HepG2 (cell line): Measurements from ENCODE around the gene SYNJ2. TPM values are rescaled to one million over a fixed set of nuclear protein-coding genes. Genes with fewer than 3 reads are reported as not detected.

Source experiments
- AHR ChIP-seq: IDR thresholded peaks from 2 replicates; pipeline ENCODE4 v1.6.1; 2018; ENCODE audit warnings: missing genetic modification reagents, missing compliant biosample characterization
- EZH2 ChIP-seq: conservative IDR thresholded peaks from 2 replicates; pipeline ENCODE4 v1.6.1; 2012; ENCODE audit warnings: mild to moderate bottlenecking, low read depth, low read length, moderate library complexity
- GTF2F1 ChIP-seq: fragments of 150-350 bp; IDR thresholded peaks from 2 replicates; pipeline ENCODE4 v1.6.1; 2014; ENCODE audit warnings: low read length
- IKZF1 ChIP-seq: fragments of 450-650 bp; IDR thresholded peaks from 2 replicates; pipeline ENCODE4 v1.7.1; 2016
- ISX ChIP-seq: sonication (generic); formaldehyde crosslinking; conservative IDR thresholded peaks from 2 replicates; pipeline ENCODE4 v1.5.0; 2020; ENCODE audit warnings: missing genetic modification reagents
- JDP2 ChIP-seq: sonication (generic); formaldehyde crosslinking; IDR thresholded peaks from 2 replicates; pipeline ENCODE4 v1.8.1; 2022; ENCODE audit warnings: missing genetic modification reagents, borderline replicate concordance
- KAT7 ChIP-seq: IDR thresholded peaks from 2 replicates; pipeline ENCODE4 v1.6.1; 2018; ENCODE audit warnings: borderline replicate concordance, missing compliant biosample characterization
- KLF15 ChIP-seq: sonication (generic); formaldehyde crosslinking; IDR thresholded peaks from 2 replicates; pipeline ENCODE4 v1.8.1; 2023; ENCODE audit warnings: borderline replicate concordance, mild to moderate bottlenecking, inconsistent platforms, missing genetic modification reagents, mixed read lengths
- MED13 ChIP-seq: sonication (generic); formaldehyde crosslinking; IDR thresholded peaks from 2 replicates; pipeline ENCODE4 v1.5.0; 2020; ENCODE audit warnings: missing genetic modification reagents
- MIER2 ChIP-seq: IDR thresholded peaks from 2 replicates; pipeline ENCODE4 v1.6.1; 2016; ENCODE audit warnings: missing biosample characterization, missing genetic modification reagents
- MTERF4 ChIP-seq: sonication (generic); formaldehyde crosslinking; IDR thresholded peaks from 2 replicates; pipeline ENCODE4 v1.8.0; 2023; ENCODE audit warnings: mild to moderate bottlenecking, missing genetic modification reagents
- NONO ChIP-seq, 2 experiments: fragments of 450-650 bp in 1 of 2; sonication (generic) in 1 of 2; formaldehyde crosslinking in 1 of 2; IDR thresholded peaks in 1 of 2; conservative IDR thresholded peaks in 1 of 2; 2 replicates each; pipeline versions ENCODE4 v1.6.1 to v1.8.0; 2017 to 2022; ENCODE audit warnings: mild to moderate bottlenecking in 1 of 2, missing genetic modification reagents in 1 of 2, moderate library complexity in 1 of 2
- PRDM15 ChIP-seq: sonication (generic); formaldehyde crosslinking; IDR thresholded peaks from 2 replicates; pipeline ENCODE4 v1.4.0; 2020; ENCODE audit warnings: missing genetic modification reagents
- RAD21 ChIP-seq: fragments of 450-650 bp; formaldehyde crosslinking; IDR thresholded peaks from 2 replicates; pipeline ENCODE4 v1.5.0; 2020; ENCODE audit warnings: mild to moderate bottlenecking
- TBX2 ChIP-seq: sonication (generic); formaldehyde crosslinking; IDR thresholded peaks from 2 replicates; pipeline ENCODE4 v1.5.0; 2020; ENCODE audit warnings: missing genetic modification reagents, mild to moderate bottlenecking, borderline replicate concordance
- ZC3H13 ChIP-seq: sonication (generic); formaldehyde crosslinking; IDR thresholded peaks from 2 replicates; pipeline ENCODE4 v1.8.1; 2023; ENCODE audit warnings: mild to moderate bottlenecking, missing genetic modification reagents, moderate library complexity
- ZNF24 ChIP-seq: fragments of 450-650 bp; IDR thresholded peaks from 2 replicates; pipeline ENCODE4 v1.6.1; 2017; ENCODE audit warnings: antibody characterized with exemption, mild to moderate bottlenecking
- ZNF282 ChIP-seq: fragments of 450-650 bp; IDR thresholded peaks from 2 replicates; pipeline ENCODE4 v1.6.1; 2018; ENCODE audit not compliant: partially characterized antibody
- ZNF296 ChIP-seq: sonication (generic); formaldehyde crosslinking; conservative IDR thresholded peaks from 2 replicates; pipeline ENCODE4 v1.5.0; 2020; ENCODE audit warnings: mild to moderate bottlenecking, missing genetic modification reagents
- ZNF337 ChIP-seq: sonication (generic); formaldehyde crosslinking; IDR thresholded peaks from 2 replicates; pipeline ENCODE4 v1.5.1; 2020; ENCODE audit warnings: missing genetic modification reagents, low read depth, mild to moderate bottlenecking, borderline replicate concordance
- ZNF484 ChIP-seq: sonication (generic); formaldehyde crosslinking; IDR thresholded peaks from 2 replicates; pipeline ENCODE4 v1.5.1; 2020; ENCODE audit warnings: mild to moderate bottlenecking, low read depth, missing genetic modification reagents, borderline replicate concordance
- ZNF556 ChIP-seq: sonication (generic); formaldehyde crosslinking; IDR thresholded peaks from 2 replicates; pipeline ENCODE4 v1.4.0; 2020; ENCODE audit warnings: mild to moderate bottlenecking, missing genetic modification reagents, borderline replicate concordance
- ZNF639 ChIP-seq: conservative IDR thresholded peaks from 2 replicates; pipeline ENCODE4 v1.6.1; 2018; ENCODE audit warnings: missing genetic modification reagents
- ZNF747 ChIP-seq: sonication (generic); formaldehyde crosslinking; IDR thresholded peaks from 2 replicates; pipeline ENCODE4 v1.8.1; 2023; ENCODE audit warnings: missing genetic modification reagents, mild to moderate bottlenecking, borderline replicate concordance
- ZNF878 ChIP-seq: sonication (generic); formaldehyde crosslinking; IDR thresholded peaks from 2 replicates; pipeline ENCODE4 v1.8.1; 2023; ENCODE audit warnings: mild to moderate bottlenecking, missing genetic modification reagents, moderate library complexity
- polyA plus RNA-seq, 8 experiments: library from polyadenylated mRNA; depleted of rRNA in 3 of 8; stranded (reverse) in 7 of 8; unstranded in 1 of 8; fragments of >200 nt; fragmentation: Illumina TruSeq in 4 of 8; extraction: Trizol in 4 of 8; gene quantifications; 2 replicates each; pipeline versions ENCODE4 v1.2.1 to v1.2.3, GENCODE V29; 2011 to 2016; ENCODE audit warnings: low read depth in 4 of 8, missing spikeins in 1 of 8, mixed read lengths in 1 of 8; ENCODE audit not compliant: insufficient read depth in 1 of 8
- total RNA-seq, 5 experiments: library from RNA; depleted of rRNA; stranded (reverse); fragments of >200 nt; fragmentation: Illumina TruSeq; extraction: Trizol; gene quantifications; 2 replicates each; pipeline ENCODE4 v1.2.3, GENCODE V29; 2016; ENCODE audit warnings: low read depth in 1 of 5
- TF ChIP-seq, protein P1 (sequence below): sonication (generic); formaldehyde crosslinking; IDR thresholded peaks from 2 replicates; pipeline ENCODE4 v1.5.0; 2020; ENCODE audit warnings: missing genetic modification reagents

Gene SYNJ2
- total and polyA plus RNA-seq, 2 of the 13 experiments (the other 11 are each of a cell fraction or from before 2014, with no cell fraction given) = 39.1 to 57.6 TPM

DNA sequence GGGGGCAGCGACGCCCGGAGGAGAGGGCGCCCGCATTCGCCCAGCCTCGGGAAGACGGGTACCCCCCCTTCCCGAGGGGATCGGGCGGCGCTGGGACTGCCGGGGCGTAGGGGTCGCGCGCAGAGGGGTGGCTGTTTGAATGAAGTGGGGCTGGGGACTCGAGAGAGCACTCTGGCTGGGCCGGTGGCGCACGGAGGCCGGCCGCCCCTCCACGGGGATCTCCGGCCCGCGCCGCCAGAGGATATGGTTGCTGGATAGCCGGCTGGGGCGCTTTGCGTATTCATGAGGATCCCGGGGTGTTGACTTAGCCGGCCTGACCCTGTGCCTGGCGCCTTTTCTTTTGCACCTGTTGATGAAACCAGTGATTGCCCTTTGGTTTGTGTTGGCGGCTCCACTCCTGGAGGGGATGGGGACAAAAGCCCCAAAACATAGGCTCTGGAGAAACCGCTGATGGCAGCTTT is 469 bp downstream of the SYNJ2 start (continued):
- TF ChIP-seq, protein P1, sequence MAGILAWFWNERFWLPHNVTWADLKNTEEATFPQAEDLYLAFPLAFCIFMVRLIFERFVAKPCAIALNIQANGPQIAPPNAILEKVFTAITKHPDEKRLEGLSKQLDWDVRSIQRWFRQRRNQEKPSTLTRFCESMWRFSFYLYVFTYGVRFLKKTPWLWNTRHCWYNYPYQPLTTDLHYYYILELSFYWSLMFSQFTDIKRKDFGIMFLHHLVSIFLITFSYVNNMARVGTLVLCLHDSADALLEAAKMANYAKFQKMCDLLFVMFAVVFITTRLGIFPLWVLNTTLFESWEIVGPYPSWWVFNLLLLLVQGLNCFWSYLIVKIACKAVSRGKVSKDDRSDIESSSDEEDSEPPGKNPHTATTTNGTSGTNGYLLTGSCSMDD (CRISPR knock-in tag) = no peak
- no peak for TF ChIP-seq NONO (IDR thresholded peaks at IDR 0.05)
- 0 out of 2 replicates have a peak, but pooled peaks have one; percentile 20 for TF ChIP-seq NONO (CRISPR knock-in tag; conservative IDR thresholded peaks at IDR 0.05)
- TF ChIP-seq ZNF296 = no peak
- TF ChIP-seq TBX2 (CRISPR knock-in tag) = peak; percentile 38
- TF ChIP-seq KAT7 (CRISPR knock-in tag) = no peak
- no peak for TF ChIP-seq KLF15 (CRISPR knock-in tag)
- TF ChIP-seq ZNF282 = no peak
- no peak for TF ChIP-seq RAD21 (CRISPR knock-in tag)
- no peak for TF ChIP-seq GTF2F1
- no peak for TF ChIP-seq ISX (CRISPR knock-in tag)
- TF ChIP-seq JDP2 (CRISPR knock-in tag) = no peak
- no peak for TF ChIP-seq MED13 (CRISPR knock-in tag)
- peak; percentile 44; the same call in 1 of the 2 replicates for TF ChIP-seq PRDM15 (CRISPR knock-in tag)
- TF ChIP-seq ZNF337 (CRISPR knock-in tag) = no peak
- no peak for TF ChIP-seq ZNF484 (CRISPR knock-in tag)
- no peak; the same call in none of the 2 replicates for TF ChIP-seq ZC3H13 (CRISPR knock-in tag)
- TF ChIP-seq AHR (CRISPR knock-in tag) = no peak
- TF ChIP-seq ZNF747 (CRISPR knock-in tag) = no peak
- TF ChIP-seq ZNF878 = no peak
- TF ChIP-seq ZNF24 = no peak
- no peak for TF ChIP-seq EZH2
- no peak for TF ChIP-seq MIER2 (CRISPR knock-in tag)
- TF ChIP-seq MTERF4 (CRISPR knock-in tag) = no peak; the same call in 1 of the 2 replicates
- TF ChIP-seq ZNF556 (CRISPR knock-in tag) = no peak
- TF ChIP-seq IKZF1 = no peak
- TF ChIP-seq ZNF639 (CRISPR knock-in tag) = no peak
